ENCODE data around the gene MLLT1. TPM values are rescaled to one million over a fixed set of nuclear protein-coding genes. Genes with fewer than 3 reads are reported as not detected.

The MLLT1 gene
- total RNA-seq, 1 experiment from 2014 or later = 29.0 TPM

- no peak; the same call in 1 of the 2 replicates for ATAC-seq
These were observed 15.9 kb downstream of the MLLT1 start for GRCh38 chr19:6263735-6264444.

GRCh38 chr19:6263306-6263705 lies 16.5 kb downstream of the MLLT1 start:
- no peaks in the 10 kb centered on the region for H3F3A ChIP-seq (ENCODE audit: low read length, unreplicated experiment)
- no peak for ATAC-seq
- H3K36me3 ChIP-seq (ENCODE audit: low read depth, low read length) = peaks cover 13% of the 10 kb centered on the region
- ChIA-PET CTCF (no interaction called here), POLR2A (ENCODE audit: unreplicated experiment) (no interaction called here)
- H3K79me2 ChIP-seq (ENCODE audit: low read length) = peaks cover 43% of the 10 kb centered on the region; the same call in 1 of the 2 replicates
- intact Hi-C loops (cut with micrococcal nuclease) = no loop called here
- H3K4me3 ChIP-seq (ENCODE audit: low read length) = no peak overlapping the region
- no peak overlapping the region for H3K9ac ChIP-seq (ENCODE audit: low read length)
- no peak for TF ChIP-seq EZH2phosphoT487 (IDR thresholded peaks at IDR 0.05; ENCODE audit: borderline replicate concordance, low read length)
- TF ChIP-seq EZH2 (IDR thresholded peaks at IDR 0.05; ENCODE audit: low read length, unreplicated experiment) = no peak
- no peak for TF ChIP-seq CTCF (conservative IDR thresholded peaks at IDR 0.05; ENCODE audit: low read depth, low read length)
- H3K4me2 ChIP-seq (ENCODE audit: low read length) = no peak overlapping the region
- no peaks in the 10 kb centered on the region for H3K9me2 ChIP-seq (replicated peaks; ENCODE audit: low read length)
- DNase-seq = no peak
- BruUV-seq (replicated peaks) = no TSS peak
- H3K9me3 ChIP-seq (ENCODE audit: low read length) = no peaks in the 10 kb centered on the region
- no peak overlapping the region for H2AFZ ChIP-seq (ENCODE audit: low read length)
- H3K27ac ChIP-seq (ENCODE audit: low read length) = no peak overlapping the region
- H3K4me1 ChIP-seq (ENCODE audit: insufficient read depth, low read length) = no peaks in the 10 kb centered on the region; the same call in 1 of the 2 replicates
- no peaks in the 10 kb centered on the region for H4K20me1 ChIP-seq (ENCODE audit: low read length)
- no peaks in the 10 kb centered on the region for H3K27me3 ChIP-seq (ENCODE audit: low read length)

More at GRCh38 chr19:6263735-6264444, 15.9 kb downstream of the MLLT1 start:
- no peak overlapping the region for H3K4me3 ChIP-seq (ENCODE audit: low read length)
- no peak overlapping the region for H2AFZ ChIP-seq (ENCODE audit: low read length)
- no peak overlapping the region for H3K4me2 ChIP-seq (ENCODE audit: low read length)
- H3F3A ChIP-seq (ENCODE audit: low read length, unreplicated experiment) = no peaks in the 10 kb centered on the region
- H3K27me3 ChIP-seq (ENCODE audit: low read length) = no peaks in the 10 kb centered on the region
- no peaks in the 10 kb centered on the region for H3K9me3 ChIP-seq (ENCODE audit: low read length)
- no peak overlapping the region for H3K27ac ChIP-seq (ENCODE audit: low read length)
- TF ChIP-seq EZH2phosphoT487 (IDR thresholded peaks at IDR 0.05; ENCODE audit: borderline replicate concordance, low read length) (no peak), EZH2 (IDR thresholded peaks at IDR 0.05; ENCODE audit: low read length, unreplicated experiment) (no peak), CTCF (conservative IDR thresholded peaks at IDR 0.05; ENCODE audit: low read depth, low read length) (no peak)
- ChIA-PET POLR2A (ENCODE audit: unreplicated experiment) (no interaction called here), CTCF (no interaction called here)
- H3K36me3 ChIP-seq (ENCODE audit: low read depth, low read length) = peaks cover 11% of the 10 kb centered on the region
- H3K4me1 ChIP-seq (ENCODE audit: insufficient read depth, low read length) = no peaks in the 10 kb centered on the region; the same call in 1 of the 2 replicates
- no peak overlapping the region for H3K9ac ChIP-seq (ENCODE audit: low read length)
- H4K20me1 ChIP-seq (ENCODE audit: low read length) = no peaks in the 10 kb centered on the region
- H3K9me2 ChIP-seq (replicated peaks; ENCODE audit: low read length) = no peaks in the 10 kb centered on the region
- DNase-seq = no peak
- intact Hi-C loops (cut with micrococcal nuclease) = no loop called here
- H3K79me2 ChIP-seq (ENCODE audit: low read length) = peaks cover 42% of the 10 kb centered on the region; the same call in 1 of the 2 replicates
- no TSS peak for BruUV-seq (replicated peaks)

GRCh38 chr19:6262519-6262918 lies 17.3 kb downstream of the MLLT1 start:
- Histone ChIP-seq H3K9me3 (ENCODE audit: low read length) (no peaks in the 10 kb centered on the region), H3K4me2 (ENCODE audit: low read length) (no peak overlapping the region), H4K20me1 (ENCODE audit: low read length) (no peaks in the 10 kb centered on the region), H3K4me1 (ENCODE audit: insufficient read depth, low read length) (no peaks in the 10 kb centered on the region; the same call in 1 of the 2 replicates), H3K27ac (ENCODE audit: low read length) (no peak overlapping the region), H3F3A (ENCODE audit: low read length, unreplicated experiment) (no peaks in the 10 kb centered on the region), H3K27me3 (ENCODE audit: low read length) (no peaks in the 10 kb centered on the region), H2AFZ (ENCODE audit: low read length) (no peak overlapping the region), H3K9ac (ENCODE audit: low read length) (no peak overlapping the region), H3K4me3 (ENCODE audit: low read length) (no peak overlapping the region), H3K36me3 (ENCODE audit: low read depth, low read length) (peaks cover 17% of the 10 kb centered on the region), H3K79me2 (ENCODE audit: low read length) (peaks cover 43% of the 10 kb centered on the region; the same call in 1 of the 2 replicates), H3K9me2 (replicated peaks; ENCODE audit: low read length) (no peaks in the 10 kb centered on the region)
- intact Hi-C loops (cut with micrococcal nuclease) = no loop called here
- no TSS peak for BruUV-seq (replicated peaks)
- CTCF ChIA-PET = no interaction called here
- TF ChIP-seq CTCF (conservative IDR thresholded peaks at IDR 0.05; ENCODE audit: low read depth, low read length) (no peak), EZH2 (IDR thresholded peaks at IDR 0.05; ENCODE audit: low read length, unreplicated experiment) (no peak), EZH2phosphoT487 (IDR thresholded peaks at IDR 0.05; ENCODE audit: borderline replicate concordance, low read length) (no peak)
- POLR2A ChIA-PET (ENCODE audit: unreplicated experiment) = no interaction called here
- DNase-seq (no peak), ATAC-seq (no peak)

All from PC-3 (cell line).